GM19238 (cell line): ENCODE measurements around the gene FLT1.

Experiments
- DNase-seq: peaks from one replicate; pipeline ENCODE4 v3.0.0; 2011; ENCODE audit warnings: low spot score; ENCODE audit not compliant: insufficient read length

Gene FLT1

DNA sequence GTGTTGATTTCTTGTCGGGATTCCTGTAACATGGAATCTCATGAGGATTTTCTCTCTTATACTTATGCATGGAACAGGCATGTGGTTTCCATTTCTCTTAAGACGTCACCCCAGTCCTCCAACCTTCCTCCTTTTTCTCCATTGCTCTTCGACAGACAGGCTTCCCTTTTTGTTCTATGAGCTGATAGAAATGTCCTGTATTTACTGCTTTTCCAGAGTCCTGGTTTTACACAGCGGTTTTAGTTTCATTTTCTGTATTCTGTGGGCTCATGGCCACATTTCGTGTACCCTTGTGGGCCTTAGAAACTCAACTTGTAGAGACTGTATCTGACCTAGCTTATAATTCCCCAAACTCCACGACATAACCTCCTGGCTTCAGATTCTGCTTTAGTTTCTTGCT is 243.5 kb downstream of the FLT1 start:
- DNase-seq = no peak

DNA sequence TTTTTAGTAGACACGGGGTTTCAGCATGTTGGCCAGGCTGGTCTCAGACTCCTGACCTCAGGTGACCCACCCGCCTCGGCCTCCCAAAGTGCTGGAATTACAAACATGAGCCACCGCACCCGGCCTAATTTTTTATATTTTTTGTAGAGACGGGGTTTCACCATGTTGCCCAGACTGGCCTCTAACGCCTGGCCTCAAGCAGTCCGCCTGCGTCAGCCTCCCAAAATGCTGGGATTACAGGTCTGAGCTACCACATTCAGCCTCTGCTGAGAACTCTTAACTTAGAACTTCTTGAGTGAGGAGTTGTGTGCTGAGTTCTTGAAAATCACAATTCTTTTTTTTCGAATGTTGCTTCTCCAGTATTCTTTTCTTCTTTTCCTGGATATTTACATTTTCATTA is 244.4 kb downstream of the FLT1 start:
- no peak for DNase-seq
